ENCODE results near the gene LGR5.
A peak's percentile ranks its signal among the peaks of the same experiment; 100 is the strongest.

The LGR5 gene

GRCh38 chr12:71439613-71440344 is at the start of gene LGR5:
Gene LGR5 (plus strand): TSS chr12:71439798. CDS start chr12:71440081, 283 bp downstream.
- no peak for FAIRE-seq
- no peak for DNase-seq (ENCODE audit: insufficient read length, low spot score)

- DNase-seq (ENCODE audit: insufficient read length, low spot score) (peak; percentile 34), FAIRE-seq (peak; percentile 33)
Observed at GRCh38 chr12:71392521-71393145, 47.0 kb upstream of the LGR5 start.

GRCh38 chr12:71393625-71394024 is 46.0 kb upstream of the LGR5 start:
- FAIRE-seq = no peak
- no peak for DNase-seq (ENCODE audit: insufficient read length, low spot score)

GRCh38 chr12:71397433-71397954 is 42.1 kb upstream of the LGR5 start:
- no peak for FAIRE-seq
- DNase-seq (ENCODE audit: insufficient read length, low spot score) = no peak

- FAIRE-seq = no peak
- no peak for DNase-seq (ENCODE audit: insufficient read length, low spot score)
Observed at GRCh38 chr12:71399197-71399596, 40.4 kb upstream of the LGR5 start.

- FAIRE-seq (no peak), DNase-seq (ENCODE audit: insufficient read length, low spot score) (no peak)
Observed at GRCh38 chr12:71400481-71400880, 39.1 kb upstream of the LGR5 start.

GRCh38 chr12:71405884-71406283 is 33.7 kb upstream of the LGR5 start:
- DNase-seq (ENCODE audit: insufficient read length, low spot score) (no peak), FAIRE-seq (no peak)

- DNase-seq (ENCODE audit: insufficient read length, low spot score) (no peak), FAIRE-seq (no peak)
Observed at GRCh38 chr12:71407732-71408131, 31.9 kb upstream of the LGR5 start.

- FAIRE-seq (no peak), DNase-seq (ENCODE audit: insufficient read length, low spot score) (no peak)
Observed at GRCh38 chr12:71410844-71411243, 28.8 kb upstream of the LGR5 start.

GRCh38 chr12:71411635-71412034 is 28.0 kb upstream of the LGR5 start:
- no peak for DNase-seq (ENCODE audit: insufficient read length, low spot score)
- FAIRE-seq = no peak

- FAIRE-seq = peak; percentile 85
- no peak for DNase-seq (ENCODE audit: insufficient read length, low spot score)
Observed at GRCh38 chr12:71415336-71416231, 24.0 kb upstream of the LGR5 start.

- DNase-seq (ENCODE audit: insufficient read length, low spot score) (no peak), FAIRE-seq (no peak)
Observed at GRCh38 chr12:71417181-71417580, 22.4 kb upstream of the LGR5 start.

- no peak for DNase-seq (ENCODE audit: insufficient read length, low spot score)
- FAIRE-seq = no peak
Observed at GRCh38 chr12:71420775-71421406, 18.7 kb upstream of the LGR5 start.

- DNase-seq (ENCODE audit: insufficient read length, low spot score) = no peak
- no peak for FAIRE-seq
Observed at GRCh38 chr12:71425568-71426299, 13.9 kb upstream of the LGR5 start.

GRCh38 chr12:71426300-71427047 is 13.1 kb upstream of the LGR5 start:
- FAIRE-seq (no peak), DNase-seq (ENCODE audit: insufficient read length, low spot score) (no peak)

- FAIRE-seq (no peak), DNase-seq (ENCODE audit: insufficient read length, low spot score) (no peak)
Observed at GRCh38 chr12:71430756-71431155, 8.8 kb upstream of the LGR5 start.

GRCh38 chr12:71431991-71432390 is 7.6 kb upstream of the LGR5 start:
- FAIRE-seq (no peak), DNase-seq (ENCODE audit: insufficient read length, low spot score) (no peak)

GRCh38 chr12:71432936-71433335 is 6.7 kb upstream of the LGR5 start:
- no peak for DNase-seq (ENCODE audit: insufficient read length, low spot score)
- FAIRE-seq = no peak

GRCh38 chr12:71436696-71437095 is 2.9 kb upstream of the LGR5 start:
- FAIRE-seq (no peak), DNase-seq (ENCODE audit: insufficient read length, low spot score) (no peak)
